PC-3 (cell line): ENCODE results near the gene MATN4. TPM values are rescaled to one million over a fixed set of nuclear protein-coding genes. Genes with fewer than 3 reads are reported as not detected.
A peak's percentile ranks its signal among the peaks of the same experiment; 100 is the strongest.

Experiments used
- ATAC-seq: fragments of 200-7000 bp; cut with Tn5 transposase; 2 replicates; pipeline ENCODE4 v1.9.1; 2020; ENCODE audit warnings: mild to moderate bottlenecking, moderate library complexity
- BruUV-seq: library from RNA; stranded (reverse); fragments of 400-500 nt; replicated peaks from 2 replicates; lab custom pipeline; 2021; lab: Mats Ljungman, UMichigan
- CTCF ChIA-PET: fragments of 300-600 bp; sonication (Branson Sonifier 250); formaldehyde crosslinking; loops from one replicate; lab custom pipeline; 2022; ENCODE audit warnings: antibody characterized with exemption; lab: Charles Lee
- POLR2A ChIA-PET: fragments of 300-600 bp; sonication (Branson Sonifier 250); formaldehyde crosslinking; loops from one replicate; lab custom pipeline; 2022; ENCODE audit warnings: antibody characterized with exemption; ENCODE audit not compliant: unreplicated experiment; lab: Charles Lee
- DNase-seq: peaks from one replicate; pipeline ENCODE4 v3.0.0-alpha.2; 2015
- H2AFZ ChIP-seq: fragments of 300-600 bp; sonication (generic); 2 replicates; pipeline ENCODE4 v1.6.0; 2016; ENCODE audit warnings: antibody characterized with exemption, low read length
- H3F3A ChIP-seq: fragments of 300-600 bp; sonication (generic); one replicate; pipeline ENCODE4 v1.6.0; 2017; ENCODE audit warnings: antibody characterized with exemption, low read length, control low read depth, mild to moderate bottlenecking; ENCODE audit not compliant: unreplicated experiment
- H3K27ac ChIP-seq: fragments of 300-600 bp; sonication (generic); 2 replicates; pipeline ENCODE4 v1.5.1; 2016; ENCODE audit warnings: mild to moderate bottlenecking, low read length
- H3K27me3 ChIP-seq: fragments of 300-600 bp; sonication (generic); 2 replicates; pipeline ENCODE4 v1.6.1; 2016; ENCODE audit warnings: low read length, mixed read lengths
- H3K36me3 ChIP-seq: fragments of 300-600 bp; sonication (generic); 2 replicates; pipeline ENCODE4 v1.6.1; 2016; ENCODE audit warnings: low read depth, mixed run types, low read length, mixed read lengths
- H3K4me1 ChIP-seq: fragments of 300-600 bp; sonication (generic); 2 replicates; pipeline ENCODE4 v1.5.1; 2016; ENCODE audit warnings: low read length; ENCODE audit not compliant: insufficient read depth
- H3K4me2 ChIP-seq: fragments of 300-600 bp; sonication (generic); 2 replicates; pipeline ENCODE4 v1.6.0; 2016; ENCODE audit warnings: low read length
- H3K4me3 ChIP-seq: fragments of 300-600 bp; sonication (generic); 2 replicates; pipeline ENCODE4 v1.5.1; 2016; ENCODE audit warnings: mild to moderate bottlenecking, low read length, mixed read lengths
- H3K79me2 ChIP-seq: fragments of 300-600 bp; sonication (generic); 2 replicates; pipeline ENCODE4 v1.6.1; 2017; ENCODE audit warnings: low read length, mixed read lengths
- H3K9ac ChIP-seq: fragments of 300-600 bp; sonication (generic); 2 replicates; pipeline ENCODE4 v1.6.0; 2016; ENCODE audit warnings: mild to moderate bottlenecking, low read length
- H3K9me2 ChIP-seq: fragments of 300-600 bp; sonication (generic); replicated peaks from 2 replicates; pipeline ENCODE4 v1.6.1; 2016; ENCODE audit warnings: mixed run types, low read length, mixed read lengths
- H3K9me3 ChIP-seq: fragments of 300-600 bp; sonication (generic); 2 replicates; pipeline ENCODE4 v1.6.1; 2016; ENCODE audit warnings: low read length, mixed read lengths
- H4K20me1 ChIP-seq: fragments of 300-600 bp; sonication (generic); 2 replicates; pipeline ENCODE4 v1.6.1; 2016; ENCODE audit warnings: low read length, mixed read lengths
- EZH2 ChIP-seq: fragments of 300-600 bp; sonication (generic); IDR thresholded peaks from one replicate; pipeline ENCODE4 v1.6.1; 2017; ENCODE audit warnings: antibody characterized with exemption, mild to moderate bottlenecking, low read length; ENCODE audit not compliant: unreplicated experiment
- EZH2phosphoT487 ChIP-seq: fragments of 300-600 bp; sonication (generic); IDR thresholded peaks from 2 replicates; pipeline ENCODE4 v1.6.1; 2018; ENCODE audit warnings: mild to moderate bottlenecking, antibody characterized with exemption, low read length, borderline replicate concordance
- intact Hi-C: fragments of 100-400 bp; cut with micrococcal nuclease; formaldehyde crosslinking; loops from 2 replicates; pipeline ENCODE4 v1.9.0; 2023
- total RNA-seq: library from RNA; depleted of rRNA; stranded (reverse); fragments of >200 nt; gene quantifications from 2 replicates; pipeline ENCODE4 v1.2.3, GENCODE V29; 2014
- TF ChIP-seq, protein P1 (sequence below): fragments of 300-600 bp; sonication (generic); conservative IDR thresholded peaks from 2 replicates; pipeline ENCODE4 v1.5.1; 2017; ENCODE audit warnings: antibody characterized with exemption, low read depth, mild to moderate bottlenecking, low read length

Gene MATN4
- total RNA-seq, 1 experiment from 2014 or later = 0.33 TPM

DNA sequence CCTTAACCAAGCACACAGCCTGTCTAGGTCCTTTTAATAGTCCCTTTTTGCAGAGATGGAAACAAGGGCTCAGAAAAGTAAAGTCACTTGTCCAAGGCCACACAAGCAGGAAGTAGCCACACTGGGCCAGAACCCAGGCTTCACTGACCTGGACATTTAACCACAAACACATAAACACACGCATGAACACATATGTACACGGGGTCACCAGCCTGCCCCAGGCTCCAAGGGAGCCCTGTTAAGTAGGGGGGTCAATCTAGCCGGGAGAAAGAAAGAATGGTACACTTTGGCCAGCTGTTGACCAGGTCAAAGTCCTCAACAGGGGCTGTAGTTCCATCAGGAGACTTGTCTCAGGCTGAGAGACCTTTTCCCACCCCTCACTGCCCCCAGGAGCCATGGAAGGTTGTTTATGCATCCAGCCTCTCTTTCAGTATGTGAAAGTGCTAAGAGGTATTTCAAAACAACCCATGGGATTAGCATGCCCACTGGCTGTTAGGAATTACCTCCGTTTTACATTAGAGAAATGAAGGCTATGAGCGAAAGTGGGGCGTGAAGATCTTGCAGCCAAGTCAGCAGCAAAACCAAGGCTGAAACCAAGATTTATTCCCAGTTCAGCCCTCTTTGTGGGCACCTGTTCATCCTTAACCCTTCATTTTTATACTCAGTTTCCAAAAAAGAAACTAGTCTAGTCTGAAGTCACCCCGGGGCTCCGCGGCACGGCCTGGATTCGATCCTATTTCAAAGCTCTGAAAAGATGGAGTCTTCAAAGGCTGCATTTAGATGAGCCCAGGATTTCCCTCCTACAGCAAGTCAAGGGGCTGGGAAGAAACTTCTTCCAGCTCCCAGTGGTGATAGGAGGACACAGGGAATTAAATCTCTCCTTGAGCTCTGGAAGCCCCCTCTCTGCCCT is 30.3 kb upstream of the MATN4 start:
- Histone ChIP-seq H3K4me3 (peak overlapping the region; percentile 15; the same call in 1 of the 2 replicates), H3K36me3 (peaks cover 42% of the 10 kb centered on the region), H3K9me2 (no peaks in the 10 kb centered on the region), H4K20me1 (peaks cover 20% of the 10 kb centered on the region; the same call in 1 of the 2 replicates), H3K4me1 (peaks cover 79% of the 10 kb centered on the region), H3K27me3 (no peaks in the 10 kb centered on the region), H3K9me3 (no peaks in the 10 kb centered on the region), H3K9ac (peak overlapping the region; percentile 56; the same call in 1 of the 2 replicates), H3F3A (peaks cover 14% of the 10 kb centered on the region), H2AFZ (no peak overlapping the region), H3K4me2 (peak overlapping the region; percentile 68), H3K79me2 (peaks cover 89% of the 10 kb centered on the region), H3K27ac (peak overlapping the region; percentile 95)
- BruUV-seq = no TSS peak
- TF ChIP-seq, protein P1, sequence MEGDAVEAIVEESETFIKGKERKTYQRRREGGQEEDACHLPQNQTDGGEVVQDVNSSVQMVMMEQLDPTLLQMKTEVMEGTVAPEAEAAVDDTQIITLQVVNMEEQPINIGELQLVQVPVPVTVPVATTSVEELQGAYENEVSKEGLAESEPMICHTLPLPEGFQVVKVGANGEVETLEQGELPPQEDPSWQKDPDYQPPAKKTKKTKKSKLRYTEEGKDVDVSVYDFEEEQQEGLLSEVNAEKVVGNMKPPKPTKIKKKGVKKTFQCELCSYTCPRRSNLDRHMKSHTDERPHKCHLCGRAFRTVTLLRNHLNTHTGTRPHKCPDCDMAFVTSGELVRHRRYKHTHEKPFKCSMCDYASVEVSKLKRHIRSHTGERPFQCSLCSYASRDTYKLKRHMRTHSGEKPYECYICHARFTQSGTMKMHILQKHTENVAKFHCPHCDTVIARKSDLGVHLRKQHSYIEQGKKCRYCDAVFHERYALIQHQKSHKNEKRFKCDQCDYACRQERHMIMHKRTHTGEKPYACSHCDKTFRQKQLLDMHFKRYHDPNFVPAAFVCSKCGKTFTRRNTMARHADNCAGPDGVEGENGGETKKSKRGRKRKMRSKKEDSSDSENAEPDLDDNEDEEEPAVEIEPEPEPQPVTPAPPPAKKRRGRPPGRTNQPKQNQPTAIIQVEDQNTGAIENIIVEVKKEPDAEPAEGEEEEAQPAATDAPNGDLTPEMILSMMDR = no peak
- TF ChIP-seq EZH2phosphoT487 (no peak), EZH2 (no peak)
- DNase-seq (no peak), ATAC-seq (no peak)
- intact Hi-C loops = no loop called here
- ChIA-PET POLR2A (interaction anchor here (0.5 to 0.6 kb wide), 2 partner anchors 54 to 81 kb away, joined by 3 to 31 read pairs; no protein-coding TSS in a partner anchor), CTCF (interaction anchor here (0.6 kb wide), 1 partner anchor 99 kb away, joined by 4 read pairs; no protein-coding TSS in a partner anchor)

DNA sequence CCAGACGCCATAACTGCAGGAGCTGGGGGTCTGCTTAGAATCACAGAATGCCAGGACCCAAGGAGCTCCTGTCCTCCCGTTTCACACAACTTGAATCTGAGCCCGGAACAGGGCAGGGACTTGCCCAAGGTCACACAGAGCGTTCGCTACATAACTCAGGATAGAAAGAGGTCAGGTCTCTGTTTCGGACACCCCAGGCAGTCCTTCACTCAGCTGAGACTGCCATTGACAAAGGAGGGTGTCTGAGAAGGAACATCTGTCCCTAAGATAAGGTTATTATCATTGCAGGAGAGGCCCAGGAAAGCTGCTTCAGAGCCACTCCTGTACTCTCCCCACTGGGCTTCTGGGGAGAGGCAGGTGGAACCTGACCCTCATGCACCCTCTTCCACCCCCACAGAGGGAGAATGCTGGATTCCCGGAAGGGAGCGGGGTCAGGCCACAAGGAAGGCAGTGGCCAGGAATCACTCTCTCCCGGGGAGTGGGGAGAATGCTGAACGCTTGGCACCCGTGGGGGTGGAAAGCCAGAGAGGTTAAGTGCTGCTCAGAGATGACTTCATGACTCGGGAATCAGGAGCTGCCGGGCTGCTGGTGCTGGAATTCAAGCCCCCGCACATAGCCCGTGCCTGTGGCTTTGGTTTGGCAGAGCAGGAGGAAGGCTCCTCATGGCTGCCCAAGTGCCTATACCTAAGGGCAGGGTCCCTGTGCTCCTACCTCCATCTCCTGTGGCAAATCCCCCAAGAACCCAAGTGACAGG is 29.4 kb upstream of the MATN4 start:
- H3K9ac ChIP-seq = peak overlapping the region; percentile 56
- H3K4me3 ChIP-seq = peak overlapping the region; percentile 15; the same call in 1 of the 2 replicates
- ChIA-PET CTCF (interaction anchor here (0.6 to 1.5 kb wide), 3 partner anchors 25 to 100 kb away, joined by 4 to 5 read pairs (median 4); partner anchors contain the start of gene SYS1), POLR2A (interaction anchor here (0.6 to 1.0 kb wide), 4 partner anchors 11 to 441 kb away, joined by 3 read pairs; partner anchors contain the start of gene SDC4)
- ATAC-seq (peak; percentile 11), DNase-seq (peak; percentile 78)
- H3K9me3 ChIP-seq = no peaks in the 10 kb centered on the region
- no TSS peak for BruUV-seq
- no peak overlapping the region for H2AFZ ChIP-seq
- H3K4me2 ChIP-seq = peak overlapping the region; percentile 68
- H3K79me2 ChIP-seq = peaks cover 81% of the 10 kb centered on the region
- H3F3A ChIP-seq = peaks cover 14% of the 10 kb centered on the region
- peaks cover 48% of the 10 kb centered on the region for H3K36me3 ChIP-seq
- no peaks in the 10 kb centered on the region for H3K9me2 ChIP-seq
- intact Hi-C loops = loop anchor here (2.0 kb wide), 1 partner anchor 25 kb away; the partner anchor contains the start of gene SYS1
- peak overlapping the region; percentile 95 for H3K27ac ChIP-seq
- no peak for TF ChIP-seq EZH2phosphoT487
- no peak for TF ChIP-seq EZH2
- TF ChIP-seq, protein P1 = no peak
- H4K20me1 ChIP-seq = peaks cover 16% of the 10 kb centered on the region; the same call in 1 of the 2 replicates
- H3K4me1 ChIP-seq = peaks cover 70% of the 10 kb centered on the region
- no peaks in the 10 kb centered on the region for H3K27me3 ChIP-seq
